Left lung (tissue), 10 donors: ENCODE results near the gene SLC17A1. TPM values are rescaled to one million over a fixed set of nuclear protein-coding genes. Genes with fewer than 3 reads are reported as not detected.

Source experiments
- ATAC-seq: fragments of 200-7000 bp; cut with Tn5 transposase; one replicate; pipeline ENCODE4 v1.9.1; 2020; ENCODE audit warnings: moderate library complexity
- DNase-seq, 4 donors: peaks; one replicate each; pipeline ENCODE4 v3.0.0-alpha.2; 2013 to 2020
- H3K27ac ChIP-seq, 2 donors: fragments of 200-600 bp; sonication (generic) in 1 of 2; one replicate each; pipeline versions ENCODE4 v1.5.0 to v1.8.0; 2020 to 2021
- H3K27me3 ChIP-seq, 2 donors: fragments of 200-600 bp; sonication (generic) in 1 of 2; one replicate each; pipeline versions ENCODE4 v1.5.0 to v1.8.0; 2020 to 2021
- H3K36me3 ChIP-seq, 2 donors: fragments of 200-600 bp; sonication (generic) in 1 of 2; one replicate each; pipeline versions ENCODE4 v1.5.0 to v1.8.0; 2020 to 2021
- H3K4me1 ChIP-seq, 2 donors: fragments of 200-600 bp; one replicate each; pipeline ENCODE4 v1.8.0; 2021
- H3K4me3 ChIP-seq, 2 donors: fragments of 200-600 bp; sonication (generic) in 1 of 2; one replicate each; pipeline versions ENCODE4 v1.5.0 to v1.8.0; 2020 to 2021; ENCODE audit warnings: mild to moderate bottlenecking in 1 of 2
- H3K9me3 ChIP-seq, 2 donors: fragments of 200-600 bp; sonication (generic) in 1 of 2; one replicate each; pipeline versions ENCODE4 v1.5.0 to v1.8.0; 2020 to 2021
- CTCF ChIP-seq, 2 donors: fragments of 200-600 bp; sonication (generic) in 1 of 2; IDR thresholded peaks; one replicate each; pipeline versions ENCODE4 v1.5.0 to v1.8.0; 2021; ENCODE audit warnings: antibody characterized with exemption in 2 of 2
- intact Hi-C, 2 donors: fragments of 100-400 bp; cut with DNase I; formaldehyde crosslinking; loops; one replicate each; pipeline versions ENCODE4 v1.11.2 to v1.14.2; 2022
- polyA plus RNA-seq, 6 donors: library from polyadenylated mRNA; unstranded; fragments of 120-200 nt; gene quantifications; one replicate each; pipeline ENCODE4 v1.2.1, GENCODE V29; 2013; ENCODE audit not compliant: insufficient read length in 6 of 6
- total RNA-seq, 2 donors: library from RNA; stranded (reverse); fragmentation: NEBNext Ultra II Directional; extraction: Animal tissue kit (Norgen Biotek cat#: 25700); gene quantifications; one replicate each; pipeline ENCODE4 v1.2.1, GENCODE V29; 2021
- donor health status: DM: no; HTN: yes; CAD: no.
- donor health status: DM: no; HTN: no; CAD: no.

The SLC17A1 gene
- total and polyA plus RNA-seq, 8 donors = 0.22 to 0.48 (median 0.30) TPM; not detected in 3

- H3K27ac ChIP-seq = no peak overlapping the region
- H3K4me3 ChIP-seq = no peak overlapping the region
- DNase-seq (no peak), ATAC-seq (no peak)
- no peaks in the 10 kb centered on the region for H3K27me3 ChIP-seq
- intact Hi-C loops = no loop called here
- no peaks in the 10 kb centered on the region for H3K36me3 ChIP-seq
- no peak for TF ChIP-seq CTCF (IDR thresholded peaks at IDR 0.05)
- H3K9me3 ChIP-seq = no peaks in the 10 kb centered on the region
- H3K4me1 ChIP-seq = no peaks in the 10 kb centered on the region
Measured at GRCh38 chr6:25832670-25833069, 818 bp upstream of the SLC17A1 start.

- ATAC-seq (no peak), DNase-seq (no peak)
- Histone ChIP-seq H3K9me3 (no peaks in the 10 kb centered on the region), H3K36me3 (no peaks in the 10 kb centered on the region), H3K27ac (no peak overlapping the region), H3K27me3 (no peaks in the 10 kb centered on the region), H3K4me1 (no peaks in the 10 kb centered on the region), H3K4me3 (no peak overlapping the region)
- intact Hi-C loops = no loop called here
- TF ChIP-seq CTCF (IDR thresholded peaks at IDR 0.05) = no peak
Measured at GRCh38 chr6:25832307-25832662, 433 bp upstream of the SLC17A1 start.

GRCh38 chr6:25830458-25830857, 1.4 kb downstream of the SLC17A1 start:
- Histone ChIP-seq H3K27me3 (no peaks in the 10 kb centered on the region), H3K4me3 (no peak overlapping the region), H3K9me3 (no peaks in the 10 kb centered on the region), H3K4me1 (no peaks in the 10 kb centered on the region), H3K27ac (no peak overlapping the region), H3K36me3 (no peaks in the 10 kb centered on the region)
- no peak for TF ChIP-seq CTCF (IDR thresholded peaks at IDR 0.05)
- no peak for ATAC-seq
- DNase-seq = no peak
- intact Hi-C loops = no loop called here

GRCh38 chr6:25829375-25829774, 2.5 kb downstream of the SLC17A1 start:
- H3K4me3 ChIP-seq = no peak overlapping the region
- H3K27me3 ChIP-seq = no peaks in the 10 kb centered on the region
- TF ChIP-seq CTCF (IDR thresholded peaks at IDR 0.05) = no peak
- H3K27ac ChIP-seq = no peak overlapping the region
- no peaks in the 10 kb centered on the region for H3K4me1 ChIP-seq
- DNase-seq (no peak), ATAC-seq (no peak)
- no peaks in the 10 kb centered on the region for H3K9me3 ChIP-seq
- no peaks in the 10 kb centered on the region for H3K36me3 ChIP-seq
- intact Hi-C loops = no loop called here

- Histone ChIP-seq H3K27ac (no peak overlapping the region), H3K27me3 (no peaks in the 10 kb centered on the region), H3K36me3 (no peaks in the 10 kb centered on the region), H3K4me1 (no peaks in the 10 kb centered on the region), H3K9me3 (no peaks in the 10 kb centered on the region), H3K4me3 (no peak overlapping the region)
- intact Hi-C loops = no loop called here
- no peak for DNase-seq
- TF ChIP-seq CTCF (IDR thresholded peaks at IDR 0.05) = no peak
- no peak for ATAC-seq
Measured at GRCh38 chr6:25821341-25821740, 10.5 kb downstream of the SLC17A1 start.
